A549 treated with Hydrocortisone at 1 μM for 4 hours (cell line): ENCODE results near the gene BRICD5. TPM values are rescaled to one million over a fixed set of nuclear protein-coding genes. Genes with fewer than 3 reads are reported as not detected.

Experiments
- total RNA-seq: library from RNA; stranded (reverse); fragments of 200-300 nt; extraction: Qiagen RNA extraction; gene quantifications from 5 replicates; pipeline ENCODE4 v1.2.3, GENCODE V29; 2022

BRICD5 gene
- total RNA-seq = 3.7 to 4.9 TPM (median 4.6 TPM) in 5 replicates

GRCh38 chr16:2210386-2211365 lies at the start of gene BRICD5:
BRICD5 (minus strand) TSS chr16:2210863; CDS start chr16:2210833, 30 bp downstream.

GRCh38 chr16:2251296-2252111 lies 40.8 kb upstream of the BRICD5 start, which contains the start of gene ECI1:
ECI1 (minus strand) TSS chr16:2251587; CDS start chr16:2251566, 21 bp downstream.

GRCh38 chr16:2236337-2237101 lies 25.9 kb upstream of the BRICD5 start, which contains the start of gene DNASE1L2:
DNASE1L2 (plus strand) TSS chr16:2236444; CDS start chr16:2236817, 373 bp downstream.

GRCh38 chr16:2223221-2223941 lies 12.7 kb upstream of the BRICD5 start, which contains the start of gene E4F1:
E4F1 (plus strand) TSS chr16:2223591; CDS start chr16:2223614, 23 bp downstream.

GRCh38 chr16:2214719-2214968 lies 4.0 kb upstream of the BRICD5 start, which contains the start of gene PGP:
PGP (minus strand) TSS chr16:2214840; CDS start chr16:2214777, 63 bp downstream.

GRCh38 chr16:2205104-2205966 lies 5.3 kb downstream of the BRICD5 start, which contains the start of gene MLST8:
MLST8 (plus strand) TSS chr16:2205454; CDS start chr16:2206086, 632 bp downstream.

GRCh38 chr16:2196162-2196980 lies 14.3 kb downstream of the BRICD5 start, which contains the start of gene CASKIN1:
CASKIN1 (minus strand) TSS chr16:2196605; CDS start chr16:2196432, 173 bp downstream.

Other genes starting within 250 kb of the BRICD5 start
- 3,439 to 5,329 TPM (median 5,152 TPM) in 5 replicates for gene RPS2, start 246.0 kb downstream of the BRICD5 start, total RNA-seq
- gene RNF151, start 244.0 kb downstream of the BRICD5 start, total RNA-seq = 0.14 TPM in 1 of 5 replicates, not detected in the others
- 32.4 to 40.8 TPM (median 37.5 TPM) in 5 replicates for gene TBL3, start 238.8 kb downstream of the BRICD5 start, total RNA-seq
- gene NOXO1, start 229.4 kb downstream of the BRICD5 start, total RNA-seq = 0.17 to 0.29 TPM (median 0.20 TPM) in 5 replicates
- gene GFER, start 226.7 kb downstream of the BRICD5 start, total RNA-seq = 25.6 to 46.4 TPM (median 39.9 TPM) in 5 replicates
- gene SYNGR3, start 220.9 kb downstream of the BRICD5 start, total RNA-seq = 5.7 to 8.9 TPM (median 7.9 TPM) in 5 replicates
- 53.2 to 59.8 TPM (median 55.6 TPM) in 5 replicates for gene ZNF598, start 201.0 kb downstream of the BRICD5 start, total RNA-seq
- gene NPW, start 191.1 kb downstream of the BRICD5 start, total RNA-seq = 0.40 to 1.3 TPM (median 0.85 TPM) in 5 replicates
- 49.8 to 63.3 TPM (median 62.7 TPM) in 5 replicates for gene NHERF2, start 184.0 kb downstream of the BRICD5 start, total RNA-seq
- 37.0 to 48.3 TPM (median 45.0 TPM) in 5 replicates for gene NTHL1, start 163.0 kb downstream of the BRICD5 start, total RNA-seq
- gene TSC2, start 162.9 kb downstream of the BRICD5 start, total RNA-seq = 33.2 to 41.6 TPM (median 39.4 TPM) in 5 replicates
- gene PKD1, start 75.0 kb downstream of the BRICD5 start, total RNA-seq = 42.8 to 51.1 TPM (median 46.6 TPM) in 5 replicates
- gene RAB26, start 62.2 kb downstream of the BRICD5 start, total RNA-seq = 2.5 to 4.5 TPM (median 3.5 TPM) in 5 replicates
- gene TRAF7, start 55.1 kb downstream of the BRICD5 start, total RNA-seq = 43.6 to 52.2 TPM (median 48.9 TPM) in 5 replicates
- gene CASKIN1, start 14.3 kb downstream of the BRICD5 start, total RNA-seq = 0.36 to 1.3 TPM (median 0.64 TPM) in 5 replicates
- 40.9 to 53.8 TPM (median 47.3 TPM) in 5 replicates for gene MLST8, start 5.4 kb downstream of the BRICD5 start, total RNA-seq
- gene PGP, start 4.0 kb upstream of the BRICD5 start, total RNA-seq = 14.8 to 33.1 TPM (median 32.4 TPM) in 5 replicates
- 19.8 to 26.0 TPM (median 22.9 TPM) in 5 replicates for gene E4F1, start 12.7 kb upstream of the BRICD5 start, total RNA-seq
- gene DNASE1L2, start 25.6 kb upstream of the BRICD5 start, total RNA-seq = 0.48 to 1.4 TPM (median 1.2 TPM) in 5 replicates
- gene ECI1, start 40.7 kb upstream of the BRICD5 start, total RNA-seq = 48.0 to 92.1 TPM (median 87.9 TPM) in 5 replicates
- 251 to 287 TPM (median 263 TPM) in 5 replicates for gene RNPS1, start 57.3 kb upstream of the BRICD5 start, total RNA-seq
- gene ABCA3, start 129.9 kb upstream of the BRICD5 start, total RNA-seq = 15.5 to 21.7 TPM (median 21.3 TPM) in 5 replicates
- 21.1 to 24.3 TPM (median 22.8 TPM) in 5 replicates for gene CCNF, start 218.6 kb upstream of the BRICD5 start, total RNA-seq
- gene TEDC2, start 249.2 kb upstream of the BRICD5 start, total RNA-seq = 15.5 to 22.0 TPM (median 19.2 TPM) in 5 replicates